Urothelium cell line (cell line): Measurements from ENCODE around the gene SH2B2.
"Not testable (repeated sequence)": the region's sequence is repeated elsewhere in the genome, so short reads cannot be mapped to it uniquely, and the experiment has no call there.

ENCODE experiments used
- DNase-seq: peaks from one replicate; pipeline ENCODE4 v3.0.0; 2011; ENCODE audit warnings: low spot score, mixed read lengths
- FAIRE-seq: peaks from 2 replicates; lab custom pipeline; 2011; peaks lifted over from hg19 to GRCh38; lab: Jason Lieb, UNC

Gene SH2B2

GRCh38 chr7:102284891-102285539 is 1.7 kb upstream of the SH2B2 start:
- DNase-seq = no peak
- FAIRE-seq = no peak

- no peak for FAIRE-seq
- no peak for DNase-seq
These were observed 980 bp upstream of the SH2B2 start for GRCh38 chr7:102285540-102286236.

- no peak for FAIRE-seq
- DNase-seq = peak; percentile 70
These were observed 678 bp downstream of the SH2B2 start for GRCh38 chr7:102287111-102287980.

- DNase-seq = no peak
- no peak for FAIRE-seq
These were observed 1.3 kb downstream of the SH2B2 start for GRCh38 chr7:102287981-102288278.

- DNase-seq (no peak), FAIRE-seq (no peak)
These were observed 1.7 kb downstream of the SH2B2 start for GRCh38 chr7:102288285-102288930.

GRCh38 chr7:102289057-102289456 is 2.4 kb downstream of the SH2B2 start:
- FAIRE-seq (no peak), DNase-seq (no peak)

GRCh38 chr7:102291056-102291915 is 4.6 kb downstream of the SH2B2 start:
- FAIRE-seq = no peak
- no peak for DNase-seq

- no peak for FAIRE-seq
These were observed 5.2 kb downstream of the SH2B2 start for GRCh38 chr7:102291916-102292267.

GRCh38 chr7:102292813-102293798 is 6.4 kb downstream of the SH2B2 start:
- FAIRE-seq (no peak), DNase-seq (no peak)

More at GRCh38 chr7:102291916-102292267, 5.2 kb downstream of the SH2B2 start:
- DNase-seq = no peak

- DNase-seq = no peak
- FAIRE-seq = no peak
These were observed 7.9 kb downstream of the SH2B2 start for GRCh38 chr7:102294589-102294988.

- FAIRE-seq = no peak
- no peak for DNase-seq
These were observed 8.9 kb downstream of the SH2B2 start for GRCh38 chr7:102295346-102296178.

GRCh38 chr7:102296179-102296438 is 9.4 kb downstream of the SH2B2 start:
- no peak for FAIRE-seq

GRCh38 chr7:102296514-102296913 is 9.8 kb downstream of the SH2B2 start:
- DNase-seq = no peak
- FAIRE-seq = no peak

More at GRCh38 chr7:102296179-102296438, 9.4 kb downstream of the SH2B2 start:
- DNase-seq = no peak

- FAIRE-seq = peak; percentile 76
These were observed 11.0 kb downstream of the SH2B2 start for GRCh38 chr7:102297487-102298218.

GRCh38 chr7:102300643-102301221 is 14.1 kb downstream of the SH2B2 start:
- FAIRE-seq = peak; percentile 89
- no peak for DNase-seq

More at GRCh38 chr7:102297487-102298218, 11.0 kb downstream of the SH2B2 start:
- no peak for DNase-seq

GRCh38 chr7:102301367-102301766 is 14.7 kb downstream of the SH2B2 start:
- DNase-seq = not testable (repeated sequence)

GRCh38 chr7:102302025-102302424 is 15.4 kb downstream of the SH2B2 start:
- FAIRE-seq = no peak
- no peak for DNase-seq

More at GRCh38 chr7:102301367-102301766, 14.7 kb downstream of the SH2B2 start:
- not testable (repeated sequence) for FAIRE-seq
